NB4 (cell line): ENCODE measurements around the gene SDHAF1.

ENCODE experiments used
- DNase-seq: peaks from one replicate; pipeline ENCODE4 v3.0.0; 2010; ENCODE audit warnings: low read depth
- H3K4me3 ChIP-seq: one replicate; pipeline ENCODE4 v1.5.1; 2011; ENCODE audit warnings: mild to moderate bottlenecking, low read depth, low read length, moderate library complexity
- MYC ChIP-seq: IDR thresholded peaks from 2 replicates; pipeline ENCODE4 v1.6.1; 2011; ENCODE audit warnings: low read depth, low read length
- POLR2A ChIP-seq: IDR thresholded peaks from 2 replicates; pipeline ENCODE4 v1.6.1; 2011; ENCODE audit warnings: mild to moderate bottlenecking; ENCODE audit not compliant: insufficient read length; ENCODE audit errors: extremely low read depth
- TF ChIP-seq, protein P1 (sequence below): IDR thresholded peaks from one replicate; pipeline ENCODE4 v1.5.1; 2012; ENCODE audit warnings: low read depth, low read length
- TF ChIP-seq, protein P2 (sequence below): IDR thresholded peaks from 2 replicates; pipeline ENCODE4 v1.6.1; 2011; ENCODE audit warnings: low read depth, low read length

Gene SDHAF1

DNA sequence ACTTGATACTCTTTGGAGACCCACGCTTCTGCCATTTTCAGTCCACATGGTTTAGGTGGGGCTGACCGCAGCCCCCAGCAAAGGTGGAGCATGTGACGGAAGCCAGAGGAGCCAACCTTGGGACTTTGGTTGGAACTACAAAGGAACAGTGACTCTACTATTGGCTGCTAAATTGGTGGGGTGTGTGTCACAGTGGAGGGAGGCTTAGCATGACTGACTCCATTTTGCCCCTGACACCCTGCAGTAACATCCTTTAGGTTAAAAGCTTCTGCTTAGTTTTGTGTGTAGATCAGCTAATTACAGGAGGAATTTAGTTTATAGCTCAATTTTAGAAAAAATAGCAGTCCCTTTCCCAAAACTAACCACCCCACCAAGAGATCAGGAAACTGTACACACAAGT is 6.6 kb downstream of the SDHAF1 start:
- no peak for DNase-seq
- TF ChIP-seq, protein P1, sequence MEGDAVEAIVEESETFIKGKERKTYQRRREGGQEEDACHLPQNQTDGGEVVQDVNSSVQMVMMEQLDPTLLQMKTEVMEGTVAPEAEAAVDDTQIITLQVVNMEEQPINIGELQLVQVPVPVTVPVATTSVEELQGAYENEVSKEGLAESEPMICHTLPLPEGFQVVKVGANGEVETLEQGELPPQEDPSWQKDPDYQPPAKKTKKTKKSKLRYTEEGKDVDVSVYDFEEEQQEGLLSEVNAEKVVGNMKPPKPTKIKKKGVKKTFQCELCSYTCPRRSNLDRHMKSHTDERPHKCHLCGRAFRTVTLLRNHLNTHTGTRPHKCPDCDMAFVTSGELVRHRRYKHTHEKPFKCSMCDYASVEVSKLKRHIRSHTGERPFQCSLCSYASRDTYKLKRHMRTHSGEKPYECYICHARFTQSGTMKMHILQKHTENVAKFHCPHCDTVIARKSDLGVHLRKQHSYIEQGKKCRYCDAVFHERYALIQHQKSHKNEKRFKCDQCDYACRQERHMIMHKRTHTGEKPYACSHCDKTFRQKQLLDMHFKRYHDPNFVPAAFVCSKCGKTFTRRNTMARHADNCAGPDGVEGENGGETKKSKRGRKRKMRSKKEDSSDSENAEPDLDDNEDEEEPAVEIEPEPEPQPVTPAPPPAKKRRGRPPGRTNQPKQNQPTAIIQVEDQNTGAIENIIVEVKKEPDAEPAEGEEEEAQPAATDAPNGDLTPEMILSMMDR = no peak
- TF ChIP-seq POLR2A (no peak), MYC (no peak)
- TF ChIP-seq, protein P2, sequence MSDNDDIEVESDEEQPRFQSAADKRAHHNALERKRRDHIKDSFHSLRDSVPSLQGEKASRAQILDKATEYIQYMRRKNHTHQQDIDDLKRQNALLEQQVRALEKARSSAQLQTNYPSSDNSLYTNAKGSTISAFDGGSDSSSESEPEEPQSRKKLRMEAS = no peak
- H3K4me3 ChIP-seq = no peak overlapping the region

DNA sequence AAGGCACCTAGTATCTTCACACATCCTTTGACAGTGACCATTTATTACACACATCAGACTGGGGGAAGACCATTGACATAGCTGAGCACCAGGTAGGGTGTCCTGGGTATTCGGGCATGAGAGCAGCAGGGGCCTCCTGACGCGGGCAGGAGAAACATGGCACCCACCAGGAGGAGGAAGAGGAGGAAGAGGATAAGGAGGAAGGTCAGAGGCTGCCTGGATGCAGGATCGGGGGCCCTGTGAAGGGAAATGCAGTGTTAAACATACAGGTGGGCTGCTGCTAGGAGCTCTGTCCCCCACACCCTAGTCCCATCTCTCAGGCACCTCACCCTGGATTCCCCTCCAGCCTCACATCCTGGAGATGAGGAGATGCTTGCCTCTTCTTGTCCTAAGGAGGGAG is 8.3 kb downstream of the SDHAF1 start:
- TF ChIP-seq, protein P2 = no peak
- TF ChIP-seq, protein P1 = no peak
- no peak overlapping the region for H3K4me3 ChIP-seq
- no peak for DNase-seq

DNA sequence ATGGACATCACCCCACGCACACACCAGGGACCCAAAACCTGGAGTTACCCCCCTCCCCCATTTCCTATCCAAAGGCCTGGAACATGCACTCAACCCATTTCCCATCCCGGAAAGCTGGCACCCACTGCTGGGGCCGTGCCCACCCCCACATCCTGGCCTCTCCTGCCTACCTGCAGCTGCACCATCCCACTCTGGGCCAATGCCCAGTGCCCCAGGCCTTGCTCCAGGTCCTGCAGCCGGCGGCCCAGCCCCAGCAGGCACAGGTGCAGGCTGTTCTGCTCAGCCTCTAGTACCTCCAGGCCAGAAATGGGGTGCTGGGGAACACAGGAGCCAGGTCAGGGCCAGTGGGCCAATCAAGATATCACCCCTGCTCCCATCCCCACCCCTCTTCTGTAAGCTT is 12.0 kb downstream of the SDHAF1 start:
- TF ChIP-seq MYC (no peak), POLR2A (no peak)
- TF ChIP-seq, protein P2 = no peak
- TF ChIP-seq, protein P1 = no peak
- no peak for DNase-seq
- H3K4me3 ChIP-seq = no peak overlapping the region

DNA sequence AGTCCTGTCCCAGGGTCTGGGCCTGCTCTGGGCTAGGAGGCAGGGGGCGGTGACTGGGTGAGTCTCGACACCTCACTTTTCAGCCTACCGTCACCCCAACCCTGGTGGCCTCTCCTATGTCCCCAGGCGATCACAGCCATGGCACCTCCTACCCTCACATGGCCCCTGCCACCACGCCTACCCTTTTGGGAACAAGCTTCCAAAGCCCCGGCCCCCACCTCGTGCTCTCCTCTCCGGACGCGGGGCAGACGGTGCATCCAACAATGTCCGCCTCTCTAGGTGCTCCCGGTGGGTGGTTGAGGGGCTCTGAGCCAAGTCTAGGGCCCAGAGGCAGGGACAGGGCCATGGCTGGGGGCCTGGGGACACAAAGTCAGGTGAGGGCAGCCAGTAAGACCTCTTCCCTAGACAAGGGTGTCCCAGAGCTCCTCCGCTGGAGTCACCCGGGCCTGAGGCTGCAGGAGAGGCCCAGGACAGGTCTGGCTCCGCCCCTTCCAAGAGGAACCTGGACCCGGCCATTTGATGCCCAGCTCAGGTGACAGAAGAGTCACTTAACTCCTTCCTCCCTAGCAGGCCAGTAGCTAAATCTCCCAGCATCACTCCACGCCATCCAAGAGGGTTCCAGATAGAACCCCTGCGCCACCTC is 13.5 kb downstream of the SDHAF1 start, which contains the start of gene SYNE4:
Gene SYNE4 (minus strand): TSS at position 478 of the 643 bp plus-strand sequence. CDS start 132 bp downstream, at position 346.
- DNase-seq = no peak
- H3K4me3 ChIP-seq = peak within 1 kb of the TSS; percentile 7
- TF ChIP-seq, protein P1 = no peak
- TF ChIP-seq, protein P2 = no peak
- TF ChIP-seq POLR2A (no peak), MYC (no peak)

DNA sequence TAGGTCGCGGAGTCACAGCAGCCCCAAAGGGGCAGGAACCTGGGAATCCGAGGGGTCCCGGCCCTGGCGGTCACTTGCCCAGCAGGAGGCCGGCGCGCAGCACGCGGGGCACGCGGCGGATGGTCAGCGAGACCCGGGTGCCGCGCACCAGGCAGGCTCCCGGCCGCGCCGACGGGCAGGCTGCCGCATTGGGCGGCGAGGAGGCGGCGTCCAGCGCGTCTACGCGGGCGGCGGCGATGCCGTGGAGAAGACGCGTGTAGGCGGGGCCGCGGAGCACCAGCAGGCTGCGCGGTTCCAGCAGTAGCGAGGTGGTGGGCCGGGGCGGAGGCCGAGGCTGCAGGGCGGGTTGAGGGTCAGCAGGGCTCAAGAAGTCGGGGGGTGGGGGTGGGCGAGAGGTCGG is 14.2 kb downstream of the SDHAF1 start:
- no peak for TF ChIP-seq MYC
- TF ChIP-seq, protein P2 = no peak
- no peak for TF ChIP-seq POLR2A
- TF ChIP-seq, protein P1 = no peak
- peak; percentile 62 for DNase-seq
- peak overlapping the region; percentile 7 for H3K4me3 ChIP-seq
